Hindlimb muscle (tissue), 1 donor: Measurements from ENCODE around the gene NEK7. TPM values are rescaled to one million over a fixed set of nuclear protein-coding genes. Genes with fewer than 3 reads are reported as not detected.
"Not testable (repeated sequence)": the region's sequence is repeated elsewhere in the genome, so short reads cannot be mapped to it uniquely, and the experiment has no call there.

ENCODE experiments used
- DNase-seq: peaks from one replicate; pipeline ENCODE4 v3.0.0-alpha.2; 2013
- polyA plus RNA-seq: library from polyadenylated mRNA; unstranded; fragments of 120-200 nt; gene quantifications from one replicate; pipeline ENCODE4 v1.2.1, GENCODE V29; 2013; ENCODE audit not compliant: insufficient read length

The NEK7 gene
- polyA plus RNA-seq, 1 donor = 37.2 TPM

DNA sequence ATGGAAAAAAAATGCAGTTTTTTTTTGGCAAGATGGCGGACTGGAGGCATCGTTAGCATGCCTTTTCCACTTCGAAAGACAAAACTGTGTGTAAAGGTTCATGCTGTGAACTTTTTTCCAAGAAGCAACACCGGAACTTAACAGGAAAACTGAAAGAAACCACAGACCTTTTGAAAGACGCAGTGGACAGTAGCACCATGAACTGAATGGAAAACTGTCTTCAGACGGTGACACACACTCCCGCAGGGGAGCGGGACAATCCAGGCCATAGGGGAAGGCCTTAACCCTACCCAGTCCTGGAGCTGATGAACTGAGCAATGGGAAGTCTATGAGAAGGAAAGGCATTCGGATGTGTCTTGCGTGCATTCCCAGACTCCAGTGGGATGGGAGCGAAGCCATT is 54.9 kb downstream of the NEK7 start:
- no peak for DNase-seq

DNA sequence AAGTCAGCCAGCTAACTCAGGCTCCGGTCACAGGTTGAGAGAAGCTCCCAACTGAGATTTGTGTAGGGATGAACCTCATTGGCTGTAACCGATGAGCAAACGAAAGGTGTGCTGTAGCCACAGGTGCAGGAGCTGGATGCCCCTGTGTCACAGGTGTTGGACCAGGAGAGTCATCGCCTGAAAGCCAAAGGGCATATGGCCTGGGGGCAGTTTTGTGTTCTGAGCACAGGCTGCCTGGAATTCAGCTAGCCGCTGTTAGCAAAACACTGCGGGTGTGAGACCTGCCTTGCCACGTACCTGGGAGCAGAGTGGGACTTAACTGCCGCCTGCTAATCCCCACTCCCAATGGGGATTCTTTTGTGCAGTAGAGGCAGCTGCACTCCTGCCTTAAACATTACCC is 55.3 kb downstream of the NEK7 start:
- no peak for DNase-seq

DNA sequence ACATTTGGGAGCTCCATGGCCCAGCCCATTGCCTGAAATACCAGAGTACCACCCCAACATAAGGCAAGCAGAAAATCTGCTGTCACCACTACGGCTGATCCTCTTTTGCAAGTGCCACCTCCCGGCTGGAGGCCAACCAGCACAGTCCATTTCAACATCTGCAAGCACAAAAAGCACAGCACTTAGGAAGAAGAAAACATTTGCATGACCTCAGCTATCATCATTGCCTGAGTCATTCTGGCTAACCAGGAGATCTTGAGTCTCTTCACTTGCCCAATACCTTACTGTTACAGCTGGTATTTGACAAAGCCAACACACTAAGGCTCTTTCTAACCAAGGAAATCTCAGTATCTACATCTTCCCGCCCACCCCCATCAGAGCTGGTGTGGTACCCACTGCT is 55.9 kb downstream of the NEK7 start:
- DNase-seq = no peak

DNA sequence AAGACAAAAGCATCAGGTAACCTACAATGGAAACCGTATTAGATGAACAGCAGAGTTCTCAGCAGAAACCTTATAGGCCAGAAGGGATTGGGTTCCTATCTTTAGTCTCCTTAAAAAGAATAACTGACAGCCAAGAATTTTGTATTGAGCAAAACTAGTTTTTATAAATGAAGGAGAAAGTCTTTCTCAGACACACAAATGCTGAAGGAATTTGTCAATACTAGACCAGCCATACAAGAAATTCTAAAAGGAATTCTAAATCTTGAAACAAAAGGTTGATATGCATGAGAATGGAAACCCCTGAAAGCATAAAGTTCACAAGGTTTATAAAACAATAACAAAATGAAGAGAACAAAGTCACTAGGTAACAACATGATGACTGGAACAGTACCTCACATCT is 58.1 kb downstream of the NEK7 start:
- DNase-seq = no peak

DNA sequence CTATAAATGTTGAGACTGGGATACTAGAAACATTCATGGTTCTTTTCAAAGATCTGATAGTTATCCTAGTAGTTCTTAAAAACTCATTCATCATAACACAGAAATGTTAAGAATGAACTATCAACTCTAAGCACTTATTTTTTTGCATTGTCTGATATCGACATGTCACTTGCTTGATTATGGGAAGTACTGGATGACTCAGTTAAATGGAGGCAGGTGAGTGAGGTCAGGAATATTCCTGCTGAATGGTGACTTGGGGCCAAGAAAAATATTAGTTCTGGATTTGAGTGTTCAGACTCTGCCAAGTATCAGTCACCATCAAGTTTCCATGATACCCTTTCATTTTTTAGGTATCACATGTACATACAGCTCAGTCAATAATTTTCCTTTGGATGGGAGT is 63.6 kb downstream of the NEK7 start:
- no peak for DNase-seq

DNA sequence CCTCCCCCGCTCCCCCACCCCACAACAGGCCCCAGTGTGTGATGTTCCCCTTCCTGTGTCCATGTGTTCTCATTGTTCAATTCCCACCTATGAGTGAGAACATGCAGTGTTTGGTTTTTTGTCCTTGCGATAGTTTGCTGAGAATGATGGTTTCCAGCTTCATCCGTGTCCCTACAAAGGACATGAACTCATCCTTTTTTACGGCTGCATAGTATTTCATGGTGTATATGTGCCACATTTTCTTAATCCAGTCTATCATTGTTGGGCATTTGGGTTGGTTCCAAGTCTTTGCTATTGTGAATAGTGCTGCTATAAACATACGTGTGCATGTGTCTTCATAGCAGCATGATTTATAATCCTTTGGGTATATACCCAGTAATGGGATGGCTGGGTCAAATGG is 70.2 kb downstream of the NEK7 start:
- DNase-seq = not testable (repeated sequence)

DNA sequence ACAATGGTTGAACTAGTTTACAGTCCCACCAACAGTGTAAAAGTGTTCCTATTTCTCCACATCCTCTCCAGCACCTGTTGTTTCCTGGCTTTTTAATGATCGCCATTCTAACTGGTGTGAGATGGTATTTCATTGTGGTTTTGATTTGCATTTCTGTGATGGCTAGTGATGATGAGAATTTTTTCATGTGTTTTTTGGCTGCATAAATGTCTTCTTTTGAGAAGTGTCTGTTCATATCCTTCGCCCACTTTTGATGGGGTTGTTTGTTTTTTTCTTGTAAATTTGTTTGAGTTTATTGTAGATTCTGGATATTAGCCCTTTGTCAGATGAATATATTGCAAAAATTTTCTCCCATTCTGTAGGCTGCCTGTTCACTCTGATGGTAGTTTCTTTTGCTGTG is 70.7 kb downstream of the NEK7 start:
- not testable (repeated sequence) for DNase-seq

DNA sequence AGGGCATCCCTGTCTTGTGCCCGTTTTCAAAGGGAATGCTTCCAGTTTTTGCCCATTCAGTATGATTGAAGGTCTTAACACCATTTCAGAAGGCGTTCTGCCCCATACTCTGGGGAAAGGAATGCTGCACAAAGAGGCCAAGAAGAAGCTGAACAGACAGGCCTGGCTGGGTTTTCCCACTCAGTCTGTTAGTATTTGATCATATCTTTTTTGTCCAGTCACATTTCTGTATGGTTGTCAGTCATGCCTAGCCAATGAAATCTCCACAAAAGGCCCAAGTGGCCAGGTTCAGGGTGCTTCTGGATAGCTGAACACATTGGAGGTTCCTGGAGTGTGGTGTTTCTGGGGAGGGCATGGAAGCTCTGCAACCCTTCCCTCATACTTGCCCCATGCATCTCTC is 72.1 kb downstream of the NEK7 start:
- no peak for DNase-seq

DNA sequence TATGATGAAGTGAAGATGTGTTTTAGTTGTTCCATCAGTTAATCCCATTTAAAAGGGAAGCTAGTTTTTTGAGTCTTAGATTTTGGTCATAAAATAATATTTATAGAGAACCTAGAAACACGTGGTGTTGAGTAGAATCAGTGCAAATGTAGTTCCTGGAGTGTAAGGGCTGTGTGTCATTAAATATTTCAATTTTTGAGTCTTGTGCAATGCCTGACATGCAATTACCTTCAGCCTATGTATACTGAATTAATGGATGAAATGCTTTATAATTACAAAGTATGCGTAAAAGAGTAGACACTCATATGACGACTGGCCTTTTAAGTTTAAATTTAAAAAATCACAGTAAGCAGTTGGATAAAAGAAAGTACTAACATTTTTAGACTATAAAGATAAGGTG is 75.0 kb downstream of the NEK7 start:
- DNase-seq = no peak

DNA sequence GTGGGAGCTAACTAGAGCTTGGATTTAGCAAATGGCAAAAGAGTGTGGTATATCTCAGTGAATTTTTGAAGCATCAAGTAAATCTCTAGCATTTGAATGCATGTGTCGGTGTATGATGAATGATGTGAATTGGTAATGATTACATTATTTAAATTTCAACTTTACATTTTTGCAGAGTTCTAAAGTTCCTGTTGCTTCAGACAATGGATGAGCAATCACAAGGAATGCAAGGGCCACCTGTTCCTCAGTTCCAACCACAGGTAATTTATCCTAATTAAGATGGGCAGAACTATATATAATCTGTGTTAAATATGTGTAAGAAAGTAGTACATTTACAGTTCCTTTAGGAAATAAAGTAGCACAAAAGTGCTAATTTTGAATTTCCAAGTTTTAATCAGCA is 75.6 kb downstream of the NEK7 start:
- no peak for DNase-seq

DNA sequence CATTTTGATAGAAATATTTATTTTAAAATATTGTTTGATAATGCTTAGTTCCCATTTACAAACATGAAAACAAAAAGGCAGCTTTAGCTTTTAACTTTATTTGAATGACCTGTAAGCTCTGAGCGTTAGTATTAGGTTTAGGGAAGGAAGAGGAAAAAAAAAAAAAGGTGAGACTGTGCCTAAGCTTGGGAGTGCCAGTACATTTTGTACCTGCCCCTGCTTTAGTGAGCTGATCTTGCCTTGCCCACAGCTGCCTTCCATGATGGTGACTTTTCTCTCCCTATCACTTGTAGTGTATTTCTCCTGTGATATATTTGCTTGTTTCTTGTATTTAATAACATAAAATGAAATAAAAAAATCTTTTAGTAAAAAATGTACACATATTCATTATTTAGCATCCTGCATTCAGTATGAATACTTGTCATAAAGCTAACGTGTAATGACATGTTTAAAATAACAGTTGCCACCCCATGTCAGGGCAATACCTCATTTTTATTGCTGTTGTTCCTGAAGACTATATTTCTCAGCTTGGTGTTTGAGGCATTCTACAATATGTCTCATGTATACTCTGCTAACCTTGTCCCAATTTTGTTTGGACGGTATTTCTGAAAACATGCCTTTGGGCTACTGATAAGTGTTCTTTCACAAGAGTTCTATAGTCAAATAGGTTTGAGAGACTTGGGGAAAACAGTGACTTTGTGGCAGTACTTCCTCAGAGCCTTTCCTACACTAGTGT is 76.3 kb downstream of the NEK7 start:
- DNase-seq = no peak

DNA sequence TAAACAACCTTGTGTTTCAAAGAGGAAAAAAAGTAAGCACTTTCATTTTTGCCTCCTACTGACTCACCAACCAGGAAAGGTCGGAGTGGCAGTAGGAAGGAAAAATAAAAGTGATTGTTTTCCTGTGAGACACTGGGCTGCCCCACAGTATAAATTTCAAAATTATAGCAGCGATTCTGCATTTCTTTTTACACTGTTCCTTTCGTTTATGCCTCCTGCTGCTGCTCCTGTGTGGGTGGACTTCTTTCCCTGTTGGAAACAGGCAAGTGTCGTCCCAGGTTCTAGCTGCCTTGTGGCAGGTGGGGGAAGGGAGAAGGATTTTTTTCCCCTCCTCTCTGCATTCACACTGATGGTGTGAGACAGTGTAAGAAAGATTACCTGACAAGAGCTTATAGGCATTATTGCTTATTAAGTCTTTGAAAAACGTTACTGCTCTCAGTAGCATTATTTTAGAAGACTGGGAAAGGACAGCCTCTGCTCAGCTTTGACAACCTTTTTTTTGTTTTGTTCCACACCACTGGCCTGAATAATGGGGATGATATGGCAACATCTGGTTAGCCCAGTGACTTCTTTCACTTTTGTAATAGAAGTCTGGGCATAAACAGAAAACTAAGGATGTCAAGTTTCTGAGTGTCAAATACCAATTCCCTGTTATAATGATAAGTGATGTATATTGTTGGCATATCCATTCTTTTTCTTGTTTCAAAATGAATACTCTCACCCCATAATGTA is 77.9 kb downstream of the NEK7 start:
- no peak for DNase-seq

DNA sequence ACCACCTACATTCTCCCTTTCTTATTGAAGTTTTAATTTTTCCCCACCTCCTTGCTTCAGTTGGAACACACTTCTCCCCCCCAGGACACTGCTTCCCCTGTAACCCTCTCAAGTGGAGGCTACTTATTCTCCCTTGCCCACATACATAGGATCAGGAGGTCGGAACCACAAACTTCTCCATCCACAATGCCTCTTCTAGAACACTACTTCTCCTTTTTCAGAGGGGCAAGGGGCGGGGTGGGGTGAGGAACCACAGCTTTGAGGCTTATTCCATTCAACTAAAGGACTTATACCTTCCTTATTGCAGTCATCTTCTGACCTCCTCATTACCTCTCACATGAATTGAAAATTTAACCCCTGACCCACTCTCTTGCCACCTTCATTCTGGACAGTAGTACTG is 81.3 kb downstream of the NEK7 start:
- DNase-seq = no peak

DNA sequence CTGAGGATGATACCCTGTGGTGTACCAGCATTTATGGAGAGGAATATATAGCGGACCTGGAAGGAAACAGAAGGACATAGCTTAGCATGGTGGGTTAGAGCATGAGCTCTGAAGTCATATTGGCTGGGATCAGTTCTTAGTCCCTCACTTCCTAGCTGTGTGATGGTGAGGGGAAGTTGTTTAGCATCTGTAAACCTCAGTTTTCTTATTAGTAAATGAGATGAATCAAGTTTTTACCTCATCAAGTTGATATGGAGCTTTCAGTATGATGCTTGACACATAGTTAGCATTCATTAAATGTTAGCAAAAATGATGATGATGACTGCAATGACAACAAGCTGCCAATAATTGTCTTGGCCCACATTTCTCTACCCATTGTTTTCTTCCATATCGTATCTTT is 84.8 kb downstream of the NEK7 start:
- DNase-seq = no peak

DNA sequence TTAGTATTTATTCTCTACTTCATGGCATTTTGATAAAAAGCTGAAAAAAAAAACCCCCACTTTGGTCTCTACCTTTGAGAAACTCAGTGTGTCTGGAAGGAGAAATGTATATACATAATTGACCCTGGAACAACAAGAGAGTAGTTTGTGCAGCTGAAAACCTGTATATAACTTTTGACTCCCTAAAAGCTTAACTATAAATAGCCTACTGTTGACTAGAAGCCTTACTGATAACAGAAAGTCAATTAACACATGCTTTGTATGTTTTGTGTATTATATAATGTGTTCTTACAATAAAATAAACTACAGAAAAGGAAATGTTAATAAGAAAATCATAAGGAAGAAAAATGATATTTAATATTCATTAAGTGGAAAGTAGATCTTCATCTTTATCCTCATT is 88.0 kb downstream of the NEK7 start:
- DNase-seq = no peak

DNA sequence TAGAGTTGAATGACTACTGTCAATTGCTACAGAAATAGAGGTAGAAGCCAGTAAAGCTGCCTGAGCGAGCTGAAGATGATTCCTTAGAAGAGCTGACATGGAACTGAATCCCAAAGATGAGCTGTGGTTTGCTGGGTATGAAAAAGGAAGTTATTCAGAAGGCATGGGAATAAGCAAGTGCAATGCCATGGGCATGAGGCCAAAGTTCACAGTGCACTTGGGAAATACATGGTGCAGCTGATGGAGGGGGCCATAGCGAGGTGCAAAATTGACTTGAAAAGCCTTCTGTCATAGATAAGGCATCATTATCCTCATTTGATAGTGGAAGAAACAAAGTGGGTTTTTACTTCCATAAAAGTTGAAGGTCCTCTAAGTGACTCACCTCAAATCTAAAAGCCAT is 88.6 kb downstream of the NEK7 start:
- no peak for DNase-seq

DNA sequence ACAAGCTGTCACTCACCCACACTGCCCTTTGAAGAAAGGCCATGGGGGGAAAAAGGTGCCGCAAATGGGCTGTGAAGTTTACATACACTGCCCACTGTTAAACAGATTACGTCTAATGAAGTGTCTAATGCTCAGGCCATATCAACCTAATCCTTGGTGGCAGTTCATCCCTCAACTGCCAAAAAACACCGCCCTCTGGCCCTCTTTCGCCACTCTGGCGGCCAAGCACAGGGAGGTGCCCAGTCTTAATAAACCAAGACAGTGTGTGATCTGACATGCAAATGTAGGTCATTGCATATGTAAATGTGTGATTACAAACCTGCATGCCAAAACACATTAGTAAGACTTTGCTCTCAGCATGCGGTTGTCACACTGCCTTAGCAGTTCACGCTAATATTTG is 89.5 kb downstream of the NEK7 start:
- no peak for DNase-seq

DNA sequence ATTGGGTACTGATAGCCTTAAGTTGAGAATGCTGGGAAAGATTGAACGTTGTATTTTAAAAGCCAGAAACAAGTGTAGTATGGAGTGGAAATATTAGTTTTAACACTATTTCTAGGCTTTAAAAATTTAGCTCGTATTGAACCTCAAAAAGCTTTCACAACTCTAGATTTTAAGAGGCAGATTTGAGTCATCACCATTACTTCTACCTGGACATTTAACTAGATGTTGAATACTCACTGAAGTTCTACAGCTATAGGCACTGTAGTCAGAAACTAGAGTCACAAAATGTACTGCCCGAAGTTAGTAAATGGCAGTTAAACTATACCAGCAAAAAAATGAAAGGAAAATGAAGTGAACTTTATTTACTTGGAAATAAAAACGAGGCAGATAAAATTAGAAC is 96.5 kb downstream of the NEK7 start:
- DNase-seq = no peak

DNA sequence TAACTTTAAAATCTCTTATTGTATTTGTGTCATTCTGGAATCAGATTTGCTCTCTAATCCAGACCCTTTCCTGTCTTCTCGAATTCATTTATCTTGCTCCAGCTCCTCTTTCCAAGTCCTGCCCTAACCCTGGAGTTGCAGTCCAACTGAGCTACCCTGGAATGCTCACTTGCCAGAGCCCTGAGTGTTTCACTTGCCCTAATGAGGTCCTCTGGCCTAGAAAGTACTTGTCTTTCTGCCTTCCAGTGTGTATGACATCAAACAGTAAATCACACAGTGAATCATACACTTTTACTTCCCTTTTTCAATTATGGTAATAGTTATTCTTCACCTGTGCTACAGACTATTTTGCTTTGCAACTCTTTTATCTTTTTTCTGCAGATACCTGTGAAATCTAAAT is 96.9 kb downstream of the NEK7 start:
- DNase-seq = no peak

DNA sequence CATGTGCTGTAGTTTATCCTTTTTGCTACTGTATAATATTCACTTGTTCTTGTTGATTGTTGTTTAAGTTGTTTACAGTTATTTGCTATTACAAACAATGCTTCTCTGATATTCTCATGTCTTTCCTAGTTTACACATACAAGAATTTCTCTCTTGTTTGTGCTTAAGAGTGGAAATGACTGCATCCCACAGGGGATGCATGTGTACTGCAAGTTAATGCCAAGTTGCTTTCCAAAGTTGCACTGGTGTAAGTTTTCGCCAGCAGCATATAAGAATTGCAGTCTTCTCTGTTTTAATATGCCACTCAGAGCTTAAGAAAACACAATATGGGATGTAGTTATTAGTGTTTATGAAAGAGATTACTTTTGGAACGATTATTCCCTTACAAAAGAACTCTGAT is 97.7 kb downstream of the NEK7 start:
- DNase-seq = no peak

DNA sequence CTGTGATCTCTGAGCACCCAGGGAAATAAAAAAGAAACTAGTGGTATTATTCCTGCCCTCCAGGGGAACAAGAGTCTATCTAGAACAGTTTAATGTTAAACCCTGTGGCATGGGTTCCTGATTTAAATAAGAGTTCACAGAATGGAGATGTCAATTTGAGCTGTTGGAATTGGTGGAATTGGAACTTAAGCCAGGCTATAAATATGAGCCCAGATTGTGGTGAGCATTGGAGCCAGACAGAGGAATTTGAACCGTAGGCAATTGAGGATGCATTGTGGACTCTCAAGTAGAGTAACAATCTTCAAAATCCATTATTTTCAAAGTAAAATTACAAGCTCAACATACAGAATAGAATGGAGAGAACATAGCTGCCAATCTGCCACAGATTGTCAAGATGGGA is 98.2 kb downstream of the NEK7 start:
- DNase-seq = no peak

DNA sequence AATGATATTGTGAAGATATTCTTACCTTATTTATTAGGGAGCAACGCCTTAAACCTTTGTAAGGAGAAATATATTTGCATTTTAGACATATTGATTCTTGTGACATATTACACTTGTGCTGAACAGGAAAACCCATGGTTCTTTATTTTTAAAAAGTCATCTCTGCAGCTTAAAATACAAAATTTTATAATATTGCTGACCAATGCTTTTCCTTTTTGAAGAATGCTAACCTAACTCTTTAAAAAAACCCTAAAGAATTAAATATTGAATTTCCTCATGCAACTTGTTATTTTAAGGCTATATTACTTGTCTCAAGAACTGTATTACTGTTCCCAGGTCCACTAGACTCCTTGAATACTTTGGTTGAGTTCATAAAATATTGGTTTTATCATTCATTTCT is 99.0 kb downstream of the NEK7 start:
- no peak for DNase-seq

DNA sequence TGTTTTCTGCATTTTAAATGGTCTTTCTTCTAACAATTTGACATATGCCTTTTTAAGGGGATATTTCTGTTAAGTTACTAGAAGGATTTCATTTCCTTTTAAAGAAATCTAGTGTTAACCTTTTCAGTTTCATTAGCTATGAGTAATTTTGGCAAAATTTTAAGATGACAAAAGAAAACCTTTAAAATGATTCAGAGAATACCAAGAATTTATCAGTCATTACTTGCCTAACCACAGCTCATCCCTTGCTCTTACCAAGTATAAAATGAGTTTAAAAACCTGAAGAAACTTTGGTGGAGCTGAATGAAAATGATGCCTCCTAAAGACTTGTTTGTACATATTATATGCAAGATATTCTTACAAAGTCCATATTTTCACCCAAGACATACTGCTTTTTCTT is 101.7 kb downstream of the NEK7 start:
- DNase-seq = no peak

DNA sequence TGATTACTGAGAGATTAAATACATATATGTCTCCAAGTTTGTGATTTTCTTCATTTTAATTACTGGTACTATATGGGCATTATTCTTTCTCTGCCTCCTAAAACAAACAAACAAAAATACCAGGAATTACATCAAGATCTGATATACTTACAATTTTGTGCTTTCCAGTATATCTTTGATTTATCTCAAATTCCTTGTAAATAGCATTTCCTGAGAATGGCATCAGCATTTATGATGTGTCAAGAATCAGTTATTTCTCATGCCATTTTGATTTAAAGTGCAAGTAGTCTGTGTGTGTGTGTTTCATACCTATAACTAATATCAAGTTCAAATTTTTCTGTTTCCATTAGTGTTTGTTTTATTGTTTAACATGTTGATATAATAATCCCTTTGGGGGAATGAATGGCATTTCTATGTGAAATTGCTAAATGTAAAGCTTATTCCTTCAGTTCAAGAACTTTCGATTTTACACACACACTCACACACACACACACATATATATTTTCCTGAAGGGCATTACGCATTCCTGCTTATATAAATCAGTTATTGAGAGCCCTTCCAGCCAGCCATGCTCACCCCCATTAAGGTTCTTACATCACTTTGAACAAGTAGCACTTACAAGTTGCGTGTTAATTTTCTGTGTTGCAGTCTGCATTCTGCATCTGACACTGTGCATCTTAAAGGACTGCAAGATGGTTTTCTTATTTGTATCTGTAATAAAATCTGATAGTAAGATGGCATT is 102.7 kb downstream of the NEK7 start:
- DNase-seq = no peak
